Head of caudate nucleus (tissue), 42 donors: ENCODE results near the gene EPS8.

Experiments used
- DNase-seq, 42 donors: peaks; one replicate each; pipeline versions ENCODE4 v3.0.0 to v3.0.0-alpha.2; 2020 to 2021; ENCODE audit warnings: mixed read lengths in 7 of 42
- intact Hi-C: fragments of 100-400 bp; cut with DNase I; formaldehyde crosslinking; loops from one replicate; pipeline ENCODE4 v1.15.0; 2022

The EPS8 gene

DNA sequence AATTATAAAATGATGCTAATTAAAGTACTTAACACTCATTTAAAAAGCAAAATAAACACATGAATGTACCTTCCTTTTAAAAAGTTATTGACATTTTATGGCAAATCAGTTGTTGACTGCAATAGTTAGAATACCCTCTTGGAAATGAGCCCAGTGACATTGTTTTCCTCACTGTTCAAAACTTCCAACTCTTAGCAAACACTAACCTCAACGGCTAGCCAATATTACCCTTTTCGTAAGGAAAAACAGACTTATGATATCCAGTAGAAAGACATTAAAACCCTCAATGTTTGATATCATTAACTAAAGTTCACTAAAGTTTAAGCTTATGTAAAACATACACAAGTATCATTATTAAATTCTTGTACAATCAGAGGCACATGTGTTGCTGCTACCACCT, 83.6 kb downstream of the EPS8 start:
- no peak for DNase-seq
- intact Hi-C loops = no loop called here

DNA sequence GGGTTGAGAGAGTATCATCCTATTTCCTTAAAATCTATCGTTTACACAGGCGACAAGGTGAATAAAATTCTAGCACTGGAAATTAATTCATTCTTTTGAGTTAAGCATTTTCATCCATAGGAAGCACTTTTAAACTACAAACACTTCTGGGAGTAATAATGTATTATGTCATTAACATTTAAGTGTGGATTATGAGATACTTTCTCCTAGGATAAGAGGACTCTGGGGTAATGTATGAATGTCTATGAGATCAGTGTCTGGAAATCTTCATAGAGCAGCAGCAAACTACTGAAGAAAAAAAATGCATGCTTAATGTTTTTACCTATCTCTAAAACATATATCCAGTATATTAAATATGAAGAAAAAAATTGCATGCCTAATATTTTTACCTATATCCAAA, 86.9 kb downstream of the EPS8 start:
- DNase-seq = no peak
- intact Hi-C loops = no loop called here

DNA sequence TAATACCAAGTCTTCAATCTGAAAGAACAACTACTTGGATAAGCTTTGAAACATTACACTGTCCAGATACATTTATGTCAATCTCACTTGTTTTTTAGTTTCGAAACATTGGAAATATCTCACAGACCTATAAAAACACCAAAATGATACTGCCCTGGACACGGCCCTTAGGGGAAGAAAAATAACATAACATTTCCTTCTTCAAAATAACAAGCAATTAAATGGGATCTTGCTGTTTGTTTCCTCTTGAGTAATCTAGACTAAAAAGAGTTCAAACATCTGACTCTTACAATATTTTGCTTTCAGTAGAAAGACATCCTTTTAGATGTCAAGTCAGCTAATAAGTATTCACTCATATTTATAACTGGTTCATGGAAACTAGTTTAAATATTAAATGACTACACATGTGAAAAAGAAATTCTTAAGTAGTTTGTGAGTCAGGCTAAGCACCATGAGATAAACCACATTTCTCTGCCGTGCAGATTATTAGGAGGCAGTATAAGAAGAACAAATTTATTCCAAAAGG, 87.5 kb downstream of the EPS8 start:
- intact Hi-C loops = no loop called here

DNA sequence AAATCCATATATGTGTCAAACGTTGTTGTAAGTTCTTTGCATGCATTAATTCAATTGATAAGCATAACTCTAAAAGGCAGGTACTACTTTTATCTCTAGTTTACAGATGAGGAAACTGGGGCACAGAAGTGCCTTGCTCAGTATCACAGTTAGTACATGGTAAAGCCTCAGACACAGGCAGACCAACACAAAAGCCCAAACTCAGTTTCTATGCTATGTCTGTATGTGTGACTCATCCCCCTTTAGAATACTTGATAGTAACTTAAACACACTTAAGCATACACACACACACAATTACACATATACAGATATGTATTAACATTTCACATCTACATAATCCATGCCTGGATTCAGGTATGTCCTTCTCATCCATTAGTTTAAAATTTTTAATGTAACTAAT, 88.0 kb downstream of the EPS8 start:
- intact Hi-C loops = no loop called here
- no peak for DNase-seq

More for the DNA sequence above, 87.5 kb downstream of the EPS8 start:
- no peak for DNase-seq

DNA sequence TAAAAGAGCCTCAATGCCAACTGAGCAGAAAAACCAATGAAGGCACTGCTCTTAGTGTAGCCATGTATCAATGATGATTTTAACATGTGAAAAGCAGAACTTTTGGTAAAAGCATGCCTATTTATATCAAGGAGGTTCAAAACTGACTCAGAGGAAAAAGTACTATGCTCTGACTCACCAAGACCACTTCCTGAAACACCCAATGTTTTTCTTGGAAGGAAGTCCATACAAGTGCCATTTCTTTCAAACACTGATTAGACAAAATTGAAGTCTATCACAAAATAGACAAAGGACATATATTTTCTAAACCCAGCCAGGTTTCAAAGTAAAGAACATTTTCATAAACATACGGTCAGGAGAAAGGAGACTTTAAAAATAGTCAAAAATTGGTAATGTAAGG, 88.6 kb downstream of the EPS8 start:
- intact Hi-C loops = no loop called here
- DNase-seq = no peak

DNA sequence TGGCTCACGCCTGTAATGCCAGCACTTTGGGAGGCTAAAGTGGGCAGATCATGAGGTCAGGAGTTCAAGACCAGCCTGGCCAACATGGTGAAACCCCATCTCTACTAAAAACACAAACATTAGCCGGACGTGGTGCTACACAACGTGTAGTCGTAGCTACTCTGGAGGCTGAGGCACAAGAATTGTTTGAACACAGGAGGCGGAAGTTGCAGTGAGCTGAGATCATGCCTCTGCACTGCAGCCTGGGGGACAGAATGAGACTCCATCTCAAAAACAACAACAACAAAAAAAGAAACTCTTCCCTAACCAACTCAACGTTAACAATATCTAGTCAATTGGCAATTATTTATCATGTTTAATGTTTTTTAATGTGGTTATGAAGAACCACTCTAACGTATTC, 89.3 kb downstream of the EPS8 start:
- intact Hi-C loops = no loop called here
- DNase-seq = no peak

DNA sequence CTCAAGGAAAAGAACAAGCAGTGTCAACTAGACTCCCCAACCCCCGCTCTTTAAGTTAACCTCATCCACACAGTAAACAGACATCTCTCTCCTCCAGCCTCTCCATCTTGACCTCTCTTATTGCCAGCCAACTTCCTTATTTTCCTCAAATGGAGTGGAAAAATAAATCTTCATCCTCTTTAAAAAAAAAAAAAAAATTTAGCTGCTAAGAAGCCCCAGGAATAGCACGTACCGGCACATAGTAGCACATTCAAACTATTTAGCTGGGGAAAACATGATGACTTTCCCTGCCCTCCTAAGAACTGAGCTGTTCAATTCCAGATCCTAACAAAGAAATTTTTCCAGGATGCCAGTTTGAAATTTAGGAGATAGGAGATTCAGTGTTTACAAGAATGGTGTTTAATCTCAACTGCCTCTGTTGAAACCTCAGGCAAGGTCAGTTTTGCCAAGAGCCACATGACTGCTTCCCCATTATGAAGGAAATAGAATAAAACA, 90.8 kb downstream of the EPS8 start:
- intact Hi-C loops = no loop called here
- no peak for DNase-seq

DNA sequence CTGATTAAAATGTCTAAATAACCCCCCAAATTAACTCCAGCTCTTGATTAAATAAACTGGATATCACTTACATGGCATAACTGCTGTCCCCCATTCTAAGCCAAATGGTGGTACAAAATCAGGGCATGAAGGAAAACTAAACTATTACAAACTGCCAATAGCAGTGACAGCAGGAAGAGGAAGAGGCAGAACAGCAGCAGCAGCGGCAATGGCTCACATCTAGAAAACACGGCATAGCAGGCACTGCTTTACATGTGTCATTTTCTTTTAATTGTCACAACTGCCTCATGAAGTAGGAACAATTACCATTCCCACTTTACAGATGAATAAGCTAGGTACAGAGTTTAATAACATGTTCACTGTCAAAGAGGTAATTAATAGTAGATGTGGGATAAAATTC, 92.0 kb downstream of the EPS8 start:
- DNase-seq = no peak
- intact Hi-C loops = no loop called here

DNA sequence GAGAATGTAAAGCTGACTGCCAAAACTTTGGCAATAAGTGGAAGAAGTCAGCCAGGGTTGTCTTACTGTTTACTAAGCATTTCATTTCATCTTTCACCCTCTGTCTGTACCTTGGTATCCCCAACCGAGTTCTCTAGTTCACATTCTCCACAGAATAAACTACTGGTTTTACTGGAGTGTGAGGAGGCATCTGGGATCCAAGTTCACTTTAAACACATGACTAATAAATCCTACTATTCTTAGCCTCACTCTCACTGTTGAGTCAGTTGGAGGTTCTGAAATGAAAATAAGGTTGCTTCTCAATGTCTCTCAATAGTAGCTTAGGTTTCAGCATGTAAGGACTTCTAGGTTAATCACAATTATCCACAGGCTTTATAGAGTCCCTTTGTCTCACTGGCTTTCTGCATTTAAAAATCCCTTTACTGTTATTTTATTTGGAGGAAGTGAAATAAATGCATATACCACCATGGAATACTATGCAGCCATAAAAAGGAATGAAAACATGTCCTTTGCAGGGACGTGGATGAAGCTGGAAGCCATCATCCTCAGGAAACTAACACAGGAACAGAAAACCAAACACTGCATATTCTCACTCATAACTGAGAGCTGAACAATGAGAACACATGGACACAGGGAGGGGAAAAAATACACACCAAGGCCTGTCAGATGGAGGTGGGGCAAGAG, 95.8 kb downstream of the EPS8 start:
- intact Hi-C loops = no loop called here
- DNase-seq = no peak

DNA sequence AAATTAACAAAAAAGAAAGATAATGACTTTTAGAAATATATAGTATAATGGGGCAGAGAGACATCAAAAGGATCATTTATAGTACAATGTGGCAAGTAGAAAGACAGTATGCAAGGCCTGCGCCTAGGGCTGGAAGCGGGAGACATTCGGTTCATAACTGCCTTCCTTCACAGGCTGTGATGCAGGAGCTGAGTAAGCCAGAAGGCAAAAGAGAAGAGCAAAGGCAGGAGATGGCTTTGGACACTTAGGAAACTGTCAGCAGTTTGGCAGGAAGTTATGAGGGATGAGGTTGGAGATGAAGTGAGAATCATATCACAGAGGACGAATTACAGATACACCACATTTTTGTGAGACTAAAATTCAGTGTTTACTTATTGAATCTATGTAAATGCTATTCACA, 97.8 kb downstream of the EPS8 start:
- intact Hi-C loops = no loop called here
- no peak for DNase-seq

DNA sequence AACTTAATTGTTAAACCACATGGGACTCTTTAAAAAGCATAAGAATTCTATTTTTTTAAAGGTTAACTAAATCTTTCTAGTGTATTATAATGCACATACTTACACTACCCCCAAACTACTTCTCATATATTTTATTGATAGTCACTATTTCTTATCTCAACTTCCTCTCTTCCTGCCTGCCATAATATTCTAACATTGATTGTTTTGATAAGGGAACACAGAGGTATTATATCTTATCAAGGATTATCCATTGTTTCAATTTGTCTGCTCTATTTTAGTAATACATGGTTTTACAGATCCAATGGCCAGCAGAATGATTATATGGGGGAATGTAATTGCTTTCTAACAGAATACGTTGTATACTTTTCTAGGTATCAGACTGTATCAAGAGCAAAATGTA, 98.9 kb downstream of the EPS8 start:
- intact Hi-C loops = no loop called here
- DNase-seq = no peak

DNA sequence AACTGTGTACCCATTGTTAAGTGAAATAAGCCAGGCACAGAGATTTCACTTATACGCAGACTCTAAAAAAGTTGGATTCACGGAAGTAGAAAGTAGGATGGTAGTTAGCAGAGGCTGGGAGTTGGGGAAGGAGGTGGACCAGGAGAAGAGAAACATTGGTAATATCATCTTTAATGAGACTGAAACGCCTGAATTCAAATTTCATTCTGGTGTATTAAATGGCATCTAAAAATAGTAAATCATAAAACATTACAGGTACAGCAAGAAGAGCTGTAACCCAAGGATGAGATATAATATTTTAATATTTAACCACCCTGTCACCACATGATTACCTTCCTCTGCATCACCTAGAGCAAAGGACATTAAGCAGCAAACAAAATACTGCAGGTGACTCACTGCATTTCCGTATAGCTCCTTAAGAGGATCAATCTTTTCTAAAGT, 99.4 kb downstream of the EPS8 start:
- intact Hi-C loops = no loop called here

DNA sequence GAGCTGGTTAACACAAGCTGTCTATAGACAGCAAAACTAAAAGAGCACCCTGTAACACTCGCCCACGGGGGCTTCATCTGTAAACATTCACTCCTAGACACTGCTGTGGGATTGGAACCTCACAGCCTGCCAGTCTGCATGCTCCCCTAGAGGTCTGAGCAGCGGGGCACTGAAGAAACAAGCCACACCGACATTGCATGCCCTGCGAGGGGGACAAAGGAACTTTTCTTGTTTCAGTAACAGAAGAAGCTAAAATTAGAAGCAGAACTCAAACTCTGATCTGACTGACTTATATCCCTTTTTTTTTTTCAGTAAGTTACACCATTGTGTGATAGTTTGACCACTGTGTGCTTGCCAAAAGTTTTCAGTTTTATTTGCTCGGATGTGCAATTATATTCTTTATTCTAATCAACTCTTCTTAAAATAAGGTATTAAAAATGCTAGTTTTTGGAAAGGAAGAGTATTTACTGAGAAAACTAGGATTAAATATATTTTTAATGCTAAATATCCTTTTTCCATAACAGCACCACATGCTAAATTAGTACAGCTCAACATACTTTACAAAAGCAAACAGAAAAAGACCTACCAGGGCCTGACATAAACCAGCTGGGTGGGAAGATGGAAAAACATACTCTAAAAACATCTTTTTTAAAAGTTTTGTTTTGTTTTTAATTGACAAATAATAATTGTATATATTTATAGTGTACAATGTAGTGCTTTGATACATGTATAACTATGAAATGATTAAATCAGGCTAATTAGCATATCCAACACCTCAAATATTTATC, 100.2 kb downstream of the EPS8 start:
- intact Hi-C loops = no loop called here
- DNase-seq = peak in 39 of 42 donors; percentile 7 to 65 (median 37)

More for the DNA sequence above, 99.4 kb downstream of the EPS8 start:
- DNase-seq = no peak

DNA sequence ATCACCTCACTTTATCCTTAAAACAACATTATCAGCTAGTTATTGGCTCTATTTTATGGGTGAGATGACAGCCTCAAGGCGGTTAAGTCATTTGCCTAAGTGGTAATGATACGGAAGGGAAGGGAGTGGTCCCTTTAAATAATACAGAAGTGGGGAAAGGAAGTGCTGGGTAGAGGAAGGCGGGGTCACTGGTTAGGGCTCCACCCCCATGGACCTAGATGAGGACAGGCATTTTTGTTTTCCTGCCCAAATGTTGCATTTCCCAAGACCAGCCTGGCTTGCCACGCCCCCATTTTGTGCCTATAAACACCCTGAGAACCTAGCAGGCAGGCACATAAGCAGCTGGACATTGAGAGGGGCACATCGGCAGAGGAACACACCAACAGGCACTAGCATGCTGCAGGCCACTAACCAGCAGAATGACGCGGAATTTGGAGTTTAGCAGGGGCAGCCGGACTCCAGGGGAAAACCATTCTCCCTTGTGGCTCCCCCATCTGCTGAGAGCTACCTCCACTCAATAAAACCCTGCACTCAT, 100.9 kb downstream of the EPS8 start:
- DNase-seq = peak; percentile 47 to 88 (median 74)

DNA sequence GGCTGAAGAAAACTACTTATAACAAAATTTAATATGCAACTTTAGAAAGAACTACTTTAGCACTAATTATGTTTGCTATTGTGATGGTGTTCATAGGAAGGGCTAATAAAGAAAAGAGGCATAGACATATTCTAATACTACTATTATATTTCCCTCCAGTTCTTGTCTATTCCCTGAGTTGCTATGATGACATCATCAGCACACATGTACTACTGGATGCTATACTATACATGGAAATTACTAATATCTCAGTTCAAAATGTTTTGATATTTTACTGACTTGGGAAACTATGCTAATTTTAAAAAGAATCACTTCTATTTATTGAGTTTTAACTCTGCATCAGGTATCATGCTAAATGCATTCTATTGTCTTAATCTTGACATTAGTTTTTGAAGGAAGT, 101.6 kb downstream of the EPS8 start:
- intact Hi-C loops = no loop called here
- no peak for DNase-seq

More for the DNA sequence above, 100.9 kb downstream of the EPS8 start:
- intact Hi-C loops = no loop called here

DNA sequence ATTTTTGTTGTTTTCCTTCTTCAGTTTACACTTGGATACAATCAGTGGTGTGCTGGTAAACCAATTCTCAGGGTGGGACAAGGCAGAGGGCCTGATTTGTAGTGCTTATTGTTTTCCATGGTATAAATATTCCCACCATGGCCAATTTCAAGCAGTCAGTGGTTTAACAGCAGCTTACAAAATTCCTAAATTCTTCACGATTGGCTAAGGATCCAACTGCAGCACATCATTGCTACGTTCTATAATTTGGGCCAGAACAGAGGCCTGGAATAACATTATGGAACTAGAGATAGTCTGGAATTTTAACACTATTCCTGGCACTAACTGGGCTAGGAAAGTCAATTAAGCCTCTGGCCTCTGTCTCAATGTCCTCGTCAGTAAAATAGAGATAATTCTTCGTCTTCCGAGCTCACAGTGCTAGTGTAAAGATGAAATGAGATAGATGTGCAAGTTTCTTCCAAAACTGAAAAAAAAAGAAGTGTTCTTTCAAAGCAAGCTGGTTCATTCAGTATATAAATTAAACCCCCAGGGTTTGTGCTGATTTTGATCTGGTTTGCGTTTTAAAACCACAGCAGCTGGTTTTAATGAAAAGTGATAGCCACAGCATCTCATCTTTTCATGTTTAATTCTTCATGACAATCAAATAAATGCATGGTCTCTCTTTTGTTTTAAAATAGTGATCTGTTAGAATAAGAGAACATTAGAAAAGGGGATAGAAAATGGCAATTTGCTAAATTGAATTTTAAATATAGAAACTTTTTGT, 104.1 kb downstream of the EPS8 start:
- DNase-seq = no peak
- intact Hi-C loops = no loop called here

DNA sequence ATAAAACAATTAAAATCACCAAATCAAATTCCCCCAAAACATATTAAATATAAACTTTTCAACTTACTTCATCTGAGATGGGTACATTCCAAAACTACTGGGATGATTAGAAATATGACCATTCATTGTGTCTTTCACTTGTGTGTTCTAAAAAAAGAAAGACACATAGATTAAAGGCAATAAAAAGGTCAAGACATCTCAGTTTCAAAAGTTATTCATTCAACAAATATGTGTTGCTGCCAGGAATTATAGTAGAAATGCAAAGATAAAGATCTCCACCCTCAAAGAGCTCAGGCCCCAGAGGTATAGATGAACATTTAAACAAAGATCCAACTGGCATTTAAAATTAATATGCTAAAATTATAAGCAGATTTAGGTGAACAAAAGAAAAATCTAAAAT, 106.4 kb downstream of the EPS8 start:
- intact Hi-C loops = no loop called here

DNA sequence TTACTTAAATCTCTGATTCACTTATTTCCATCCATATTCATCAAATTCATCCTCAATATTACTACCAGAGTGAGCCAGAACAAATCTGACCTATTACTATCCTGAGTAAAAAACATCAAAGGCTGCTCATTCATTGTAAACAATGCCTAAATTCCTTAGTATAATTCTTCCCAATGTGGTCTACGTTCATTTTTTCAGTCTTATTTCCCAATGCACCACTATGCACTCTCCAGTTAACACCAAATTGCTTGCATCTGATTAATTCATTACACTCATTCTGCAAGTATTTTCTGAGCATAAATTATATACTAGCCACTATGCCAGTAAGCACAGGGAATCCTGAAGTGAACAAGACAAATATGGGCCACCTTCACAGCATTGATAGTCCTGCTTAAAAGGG, 110.0 kb downstream of the EPS8 start:
- intact Hi-C loops = no loop called here
- no peak for DNase-seq

More for the DNA sequence above, 106.4 kb downstream of the EPS8 start:
- no peak for DNase-seq

DNA sequence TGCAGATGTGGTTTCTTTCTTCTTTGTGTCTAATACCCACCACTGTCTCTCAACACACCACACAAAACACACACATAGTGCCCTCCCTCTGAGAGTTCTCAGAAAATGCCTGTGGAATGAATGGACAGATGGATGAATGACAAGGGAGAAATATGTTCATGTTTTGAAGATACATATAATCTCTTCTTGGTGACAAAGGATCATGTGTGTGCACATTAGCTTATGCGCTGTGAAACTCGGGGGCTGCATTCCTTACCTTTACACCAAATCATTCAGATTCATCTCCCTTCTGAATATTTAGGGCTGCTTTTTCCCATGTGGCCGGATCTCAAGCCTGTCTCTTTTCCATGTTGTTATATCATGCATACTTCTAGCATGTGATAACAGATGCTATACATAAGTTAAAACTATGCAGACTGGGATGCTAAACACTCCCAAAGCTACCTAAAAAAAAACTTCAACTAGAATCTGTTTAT, 111.4 kb downstream of the EPS8 start:
- intact Hi-C loops = no loop called here
- DNase-seq = no peak
